Activated naive CD4-positive, alpha-beta T cell treated with anti-CD3 and anti-CD28 coated beads, Interleukin-2, amount 10 ng/mL, durations not matched to agents 7 days and 5 days (primary cell): ENCODE measurements around the gene PCK2.
A peak's percentile ranks its signal among the peaks of the same experiment; 100 is the strongest.

Experiments
- CTCF ChIA-PET: fragments of 350-600 bp; sonication (Branson Sonifier 250); formaldehyde crosslinking; loops from one replicate; lab custom pipeline; 2021; ENCODE audit warnings: antibody characterized with exemption; lab: Charles Lee
- DNase-seq: peaks from one replicate; pipeline ENCODE4 v3.0.0-alpha.2; 2020
- H3K27ac Mint-ChIP-seq: one replicate; pipeline ENCODE4 v1.8.0; 2021; ENCODE audit warnings: mild to moderate bottlenecking, moderate library complexity, mixed read lengths
- H3K27me3 Mint-ChIP-seq: one replicate; pipeline ENCODE4 v1.8.0; 2021; ENCODE audit warnings: mild to moderate bottlenecking, mixed read lengths
- H3K36me3 Mint-ChIP-seq: one replicate; pipeline ENCODE4 v1.8.0; 2021; ENCODE audit warnings: mixed read lengths
- H3K4me1 Mint-ChIP-seq: one replicate; pipeline ENCODE4 v1.8.0; 2021; ENCODE audit warnings: mixed read lengths
- H3K4me3 Mint-ChIP-seq: one replicate; pipeline ENCODE4 v1.8.0; 2021; ENCODE audit warnings: mild to moderate bottlenecking, moderate library complexity, mixed read lengths
- H3K9me3 Mint-ChIP-seq: one replicate; pipeline ENCODE4 v1.8.0; 2021; ENCODE audit warnings: mixed read lengths

The PCK2 gene

GRCh38 chr14:24057271-24057670 is 36.8 kb upstream of the PCK2 start:
- DNase-seq, result no peak
- CTCF ChIA-PET, result interaction anchor here (0.8 to 7.8 kb wide), 16 partner anchors 9 to 241 kb away, joined by 3 to 240 read pairs (median 6); partner anchors contain the start of genes DCAF11, IRF9, NRL and PCK2
- no peak overlapping the region for H3K27ac Mint-ChIP-seq
- H3K4me1 Mint-ChIP-seq, result peaks cover 16% of the 10 kb centered on the region
- H3K4me3 Mint-ChIP-seq, result no peak overlapping the region
- peaks cover 55% of the 10 kb centered on the region for H3K27me3 Mint-ChIP-seq
- no peaks in the 10 kb centered on the region for H3K36me3 Mint-ChIP-seq
- no peaks in the 10 kb centered on the region for H3K9me3 Mint-ChIP-seq

GRCh38 chr14:24057867-24058259 is 36.2 kb upstream of the PCK2 start:
- no peak overlapping the region for H3K27ac Mint-ChIP-seq
- CTCF ChIA-PET, result interaction anchor here (0.8 to 7.8 kb wide), 33 partner anchors 8 to 255 kb away, joined by 3 to 240 read pairs (median 4); partner anchors contain the start of genes CIDEB, CPNE6, DCAF11 and EMC9
- peak; percentile 17 for DNase-seq
- H3K4me3 Mint-ChIP-seq, result no peak overlapping the region
- no peaks in the 10 kb centered on the region for H3K9me3 Mint-ChIP-seq
- peaks cover 49% of the 10 kb centered on the region for H3K27me3 Mint-ChIP-seq
- H3K36me3 Mint-ChIP-seq, result no peaks in the 10 kb centered on the region
- H3K4me1 Mint-ChIP-seq, result peaks cover 11% of the 10 kb centered on the region

GRCh38 chr14:24058260-24058950 is 35.7 kb upstream of the PCK2 start:
- Mint-ChIP-seq H3K36me3 (no peaks in the 10 kb centered on the region), H3K4me3 (no peak overlapping the region), H3K4me1 (peaks cover 6% of the 10 kb centered on the region), H3K9me3 (no peaks in the 10 kb centered on the region), H3K27me3 (peaks cover 44% of the 10 kb centered on the region), H3K27ac (peak overlapping the region; percentile 19)
- DNase-seq, result peak; percentile 84
- CTCF ChIA-PET, result interaction anchor here (0.8 to 7.8 kb wide), 31 partner anchors 8 to 254 kb away, joined by 3 to 240 read pairs (median 4); partner anchors contain the start of genes CIDEB, CPNE6, DCAF11 and EMC9

GRCh38 chr14:24058951-24059475 is 35.1 kb upstream of the PCK2 start:
- peak; percentile 16 for DNase-seq
- Mint-ChIP-seq H3K27me3 (peaks cover 42% of the 10 kb centered on the region), H3K36me3 (no peaks in the 10 kb centered on the region), H3K4me3 (no peak overlapping the region), H3K4me1 (peaks cover 4% of the 10 kb centered on the region), H3K27ac (no peak overlapping the region), H3K9me3 (no peaks in the 10 kb centered on the region)
- CTCF ChIA-PET, result interaction anchor here (0.9 to 7.8 kb wide), 20 partner anchors 12 to 249 kb away, joined by 3 to 240 read pairs (median 5); partner anchors contain the start of genes CIDEB, CPNE6, DCAF11 and IRF9

GRCh38 chr14:24059841-24060388 is 34.2 kb upstream of the PCK2 start:
- Mint-ChIP-seq H3K4me3 (no peak overlapping the region), H3K27ac (no peak overlapping the region), H3K4me1 (peaks cover 4% of the 10 kb centered on the region), H3K27me3 (peaks cover 38% of the 10 kb centered on the region), H3K9me3 (no peaks in the 10 kb centered on the region), H3K36me3 (no peaks in the 10 kb centered on the region)
- CTCF ChIA-PET, result interaction anchor here (1.3 to 7.8 kb wide), 5 partner anchors 14 to 48 kb away, joined by 3 to 240 read pairs (median 12); partner anchors contain the start of gene PCK2
- DNase-seq, result no peak

- Mint-ChIP-seq H3K4me1 (peaks cover 4% of the 10 kb centered on the region), H3K27ac (no peak overlapping the region), H3K4me3 (no peak overlapping the region), H3K9me3 (no peaks in the 10 kb centered on the region), H3K36me3 (no peaks in the 10 kb centered on the region), H3K27me3 (peaks cover 36% of the 10 kb centered on the region)
- CTCF ChIA-PET, result interaction anchor here (0.8 to 7.8 kb wide), 7 partner anchors 12 to 101 kb away, joined by 3 to 240 read pairs (median 4); partner anchors contain the start of genes IRF9 and PCK2
- no peak for DNase-seq
Observed at GRCh38 chr14:24060443-24060842, 33.7 kb upstream of the PCK2 start.

GRCh38 chr14:24060984-24061913 is 32.9 kb upstream of the PCK2 start:
- H3K4me3 Mint-ChIP-seq, result no peak overlapping the region
- DNase-seq, result no peak
- peaks cover 33% of the 10 kb centered on the region for H3K27me3 Mint-ChIP-seq
- H3K36me3 Mint-ChIP-seq, result no peaks in the 10 kb centered on the region
- CTCF ChIA-PET, result interaction anchor here (0.8 to 7.8 kb wide), 8 partner anchors 11 to 100 kb away, joined by 3 to 240 read pairs (median 6); partner anchors contain the start of genes IRF9 and PCK2
- peaks cover 4% of the 10 kb centered on the region for H3K4me1 Mint-ChIP-seq
- no peak overlapping the region for H3K27ac Mint-ChIP-seq
- H3K9me3 Mint-ChIP-seq, result no peaks in the 10 kb centered on the region

- DNase-seq, result no peak
- peaks cover 4% of the 10 kb centered on the region for H3K4me1 Mint-ChIP-seq
- H3K27me3 Mint-ChIP-seq, result peaks cover 32% of the 10 kb centered on the region
- H3K9me3 Mint-ChIP-seq, result no peaks in the 10 kb centered on the region
- no peak overlapping the region for H3K27ac Mint-ChIP-seq
- H3K4me3 Mint-ChIP-seq, result no peak overlapping the region
- CTCF ChIA-PET, result interaction anchor here (1.0 to 7.8 kb wide), 5 partner anchors 10 to 98 kb away, joined by 4 to 240 read pairs (median 12); partner anchors contain the start of genes IRF9 and PCK2
- no peaks in the 10 kb centered on the region for H3K36me3 Mint-ChIP-seq
Observed at GRCh38 chr14:24062216-24062980, 31.7 kb upstream of the PCK2 start.

- H3K27ac Mint-ChIP-seq, result no peak overlapping the region
- no peak for DNase-seq
- CTCF ChIA-PET, result interaction anchor here (0.7 to 1.3 kb wide), 3 partner anchors 10 to 29 kb away, joined by 3 to 6 read pairs (median 5); no protein-coding TSS in a partner anchor
- H3K4me1 Mint-ChIP-seq, result peaks cover 1% of the 10 kb centered on the region
- no peaks in the 10 kb centered on the region for H3K9me3 Mint-ChIP-seq
- peaks cover 32% of the 10 kb centered on the region for H3K27me3 Mint-ChIP-seq
- no peak overlapping the region for H3K4me3 Mint-ChIP-seq
- H3K36me3 Mint-ChIP-seq, result no peaks in the 10 kb centered on the region
Observed at GRCh38 chr14:24063263-24063836, 30.8 kb upstream of the PCK2 start.

GRCh38 chr14:24064091-24064795 is 29.9 kb upstream of the PCK2 start:
- Mint-ChIP-seq H3K27ac (no peak overlapping the region), H3K9me3 (no peaks in the 10 kb centered on the region), H3K4me3 (no peak overlapping the region), H3K27me3 (peaks cover 40% of the 10 kb centered on the region), H3K36me3 (no peaks in the 10 kb centered on the region), H3K4me1 (no peaks in the 10 kb centered on the region)
- no peak for DNase-seq
- CTCF ChIA-PET, result interaction anchor here (0.7 to 1.3 kb wide), 2 partner anchors 9 to 28 kb away, joined by 5 to 6 read pairs; no protein-coding TSS in a partner anchor

GRCh38 chr14:24064856-24065255 is 29.3 kb upstream of the PCK2 start:
- no peak for DNase-seq
- Mint-ChIP-seq H3K4me1 (no peaks in the 10 kb centered on the region), H3K4me3 (no peak overlapping the region), H3K9me3 (no peaks in the 10 kb centered on the region), H3K36me3 (no peaks in the 10 kb centered on the region), H3K27ac (no peak overlapping the region), H3K27me3 (peaks cover 46% of the 10 kb centered on the region)
- CTCF ChIA-PET, result interaction anchor here (1.1 kb wide), 1 partner anchor 9 kb away, joined by 4 read pairs; no protein-coding TSS in a partner anchor

- Mint-ChIP-seq H3K4me3 (no peak overlapping the region), H3K36me3 (no peaks in the 10 kb centered on the region), H3K27ac (no peak overlapping the region), H3K4me1 (no peaks in the 10 kb centered on the region), H3K9me3 (no peaks in the 10 kb centered on the region), H3K27me3 (peaks cover 52% of the 10 kb centered on the region)
- DNase-seq, result no peak
- CTCF ChIA-PET, result interaction anchor here (1.1 kb wide), 1 partner anchor 9 kb away, joined by 4 read pairs; no protein-coding TSS in a partner anchor
Observed at GRCh38 chr14:24065408-24065807, 28.7 kb upstream of the PCK2 start.
